HG03439 (cell line): ENCODE measurements around the gene TRMT61A.
"Not testable (repeated sequence)": the region's sequence is repeated elsewhere in the genome, so short reads cannot be mapped to it uniquely, and the experiment has no call there.

ENCODE experiments used
- ATAC-seq: cut with Tn5 transposase; IDR thresholded peaks from one replicate; pipeline ENCODE4 v1.9.1; 2021; ENCODE audit warnings: mild to moderate bottlenecking, moderate library complexity; ENCODE audit not compliant: unreplicated experiment

The TRMT61A gene

GRCh38 chr14:103508521-103509329, 20.3 kb upstream of the TRMT61A start:
- ATAC-seq: no peak

- ATAC-seq: no peak
Observed at GRCh38 chr14:103509864-103510723, 18.9 kb upstream of the TRMT61A start.

- ATAC-seq: no peak
Observed at GRCh38 chr14:103510724-103511693, 18.0 kb upstream of the TRMT61A start.

GRCh38 chr14:103512180-103512579, 16.8 kb upstream of the TRMT61A start:
- ATAC-seq: not testable (repeated sequence)

- ATAC-seq: no peak
Observed at GRCh38 chr14:103512701-103513611, 16.0 kb upstream of the TRMT61A start.

- no peak for ATAC-seq
Observed at GRCh38 chr14:103514596-103515421, 14.2 kb upstream of the TRMT61A start.

- ATAC-seq: no peak
Observed at GRCh38 chr14:103516426-103517173, 12.4 kb upstream of the TRMT61A start.

GRCh38 chr14:103517174-103517566, 11.8 kb upstream of the TRMT61A start:
- ATAC-seq: no peak

- no peak for ATAC-seq
Observed at GRCh38 chr14:103517721-103518421, 11.1 kb upstream of the TRMT61A start.

- no peak for ATAC-seq
Observed at GRCh38 chr14:103518422-103519042, 10.5 kb upstream of the TRMT61A start.

- no peak for ATAC-seq
Observed at GRCh38 chr14:103519043-103519836, 9.8 kb upstream of the TRMT61A start.

GRCh38 chr14:103519837-103520212, 9.2 kb upstream of the TRMT61A start:
- no peak for ATAC-seq

- ATAC-seq: no peak
Observed at GRCh38 chr14:103520269-103520656, 8.7 kb upstream of the TRMT61A start.

- ATAC-seq: no peak
Observed at GRCh38 chr14:103520657-103521437, 8.1 kb upstream of the TRMT61A start.

GRCh38 chr14:103521438-103521950, 7.5 kb upstream of the TRMT61A start:
- ATAC-seq: no peak
